ENCODE results near the gene DDX50. TPM values are rescaled to one million over a fixed set of nuclear protein-coding genes. Genes with fewer than 3 reads are reported as not detected.
A peak's percentile ranks its signal among the peaks of the same experiment; 100 is the strongest.

Gene DDX50
- total RNA-seq, 1 experiment from 2014 or later, result 37.1 TPM

DNA sequence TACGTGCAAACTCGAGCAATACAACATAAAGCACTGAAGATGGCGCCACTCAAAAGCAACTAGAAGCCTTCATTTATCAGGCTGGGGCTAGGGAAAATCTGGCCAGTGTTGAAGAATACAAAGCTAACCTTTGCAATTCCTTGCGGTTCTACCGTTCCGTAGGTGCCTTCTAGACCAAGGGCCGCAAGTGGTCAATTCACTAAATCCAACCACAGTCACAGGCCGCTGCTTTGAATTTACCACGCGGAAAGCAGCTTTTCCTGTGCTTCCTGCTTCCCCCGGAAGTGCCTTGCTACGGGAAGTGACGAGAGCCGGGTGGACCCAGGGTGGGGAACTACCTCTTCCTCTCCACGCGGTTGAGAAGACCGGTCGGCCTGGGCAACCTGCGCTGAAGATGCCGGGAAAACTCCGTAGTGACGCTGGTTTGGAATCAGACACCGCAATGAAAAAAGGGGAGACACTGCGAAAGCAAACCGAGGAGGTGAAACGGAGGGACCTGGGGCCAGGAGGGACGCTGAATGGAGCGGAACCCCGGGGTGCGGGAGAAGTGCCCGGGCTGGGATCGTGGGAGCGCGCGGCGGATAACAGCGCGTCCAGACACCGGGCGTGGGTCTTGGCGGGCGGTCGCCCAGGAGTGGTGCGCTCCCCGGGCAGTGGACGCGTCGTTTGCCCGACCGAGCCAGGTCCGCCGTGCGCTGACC lies 54.9 kb downstream of the DDX50 start, which contains the start of gene DDX21 (continued):
- TF ChIP-seq, protein P1, sequence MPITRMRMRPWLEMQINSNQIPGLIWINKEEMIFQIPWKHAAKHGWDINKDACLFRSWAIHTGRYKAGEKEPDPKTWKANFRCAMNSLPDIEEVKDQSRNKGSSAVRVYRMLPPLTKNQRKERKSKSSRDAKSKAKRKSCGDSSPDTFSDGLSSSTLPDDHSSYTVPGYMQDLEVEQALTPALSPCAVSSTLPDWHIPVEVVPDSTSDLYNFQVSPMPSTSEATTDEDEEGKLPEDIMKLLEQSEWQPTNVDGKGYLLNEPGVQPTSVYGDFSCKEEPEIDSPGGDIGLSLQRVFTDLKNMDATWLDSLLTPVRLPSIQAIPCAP (CRISPR knock-in tag; IDR thresholded peaks at IDR 0.05), result 0 out of 2 replicates have a peak, but pooled peaks have one; percentile 51
- TF ChIP-seq MYBL2 (CRISPR knock-in tag; IDR thresholded peaks at IDR 0.05) (peak; percentile 73; the same call in 1 of the 2 replicates), JAZF1 (CRISPR knock-in tag; IDR thresholded peaks at IDR 0.05) (no peak), CREM (CRISPR knock-in tag; IDR thresholded peaks at IDR 0.05) (peak; percentile 90), OVOL2 (CRISPR knock-in tag; IDR thresholded peaks at IDR 0.05; ENCODE audit: borderline replicate concordance) (no peak), SMAD3 (CRISPR knock-in tag; IDR thresholded peaks at IDR 0.05; ENCODE audit: borderline replicate concordance) (0 out of 2 replicates have a peak, but pooled peaks have one; percentile 61), TEAD1 (CRISPR knock-in tag; IDR thresholded peaks at IDR 0.05) (0 out of 2 replicates have a peak, but pooled peaks have one; percentile 65), NFYB (CRISPR knock-in tag; conservative IDR thresholded peaks at IDR 0.05; ENCODE audit: low read depth) (no peak), ZNF423 (CRISPR knock-in tag; IDR thresholded peaks at IDR 0.05) (no peak), ZNF138 (CRISPR knock-in tag; conservative IDR thresholded peaks at IDR 0.05) (no peak), HMGA2 (CRISPR knock-in tag; IDR thresholded peaks at IDR 0.05) (no peak), ELF4 (CRISPR knock-in tag; IDR thresholded peaks at IDR 0.05; ENCODE audit: low read depth) (no peak), FOXP1 (CRISPR knock-in tag; IDR thresholded peaks at IDR 0.05; ENCODE audit: borderline replicate concordance) (peak; percentile 24; the same call in 1 of the 2 replicates), CBFB (CRISPR knock-in tag; IDR thresholded peaks at IDR 0.05; ENCODE audit: low read depth) (no peak), ATF1 (CRISPR knock-in tag; IDR thresholded peaks at IDR 0.05) (no peak), NFE2L1 (CRISPR knock-in tag; IDR thresholded peaks at IDR 0.05) (peak; percentile 55; the same call in 1 of the 2 replicates), TEAD4 (CRISPR knock-in tag; IDR thresholded peaks at IDR 0.05) (no peak), ZNF232 (CRISPR knock-in tag; IDR thresholded peaks at IDR 0.05) (peak; percentile 71; the same call in 1 of the 2 replicates)
- TF ChIP-seq, protein P2, sequence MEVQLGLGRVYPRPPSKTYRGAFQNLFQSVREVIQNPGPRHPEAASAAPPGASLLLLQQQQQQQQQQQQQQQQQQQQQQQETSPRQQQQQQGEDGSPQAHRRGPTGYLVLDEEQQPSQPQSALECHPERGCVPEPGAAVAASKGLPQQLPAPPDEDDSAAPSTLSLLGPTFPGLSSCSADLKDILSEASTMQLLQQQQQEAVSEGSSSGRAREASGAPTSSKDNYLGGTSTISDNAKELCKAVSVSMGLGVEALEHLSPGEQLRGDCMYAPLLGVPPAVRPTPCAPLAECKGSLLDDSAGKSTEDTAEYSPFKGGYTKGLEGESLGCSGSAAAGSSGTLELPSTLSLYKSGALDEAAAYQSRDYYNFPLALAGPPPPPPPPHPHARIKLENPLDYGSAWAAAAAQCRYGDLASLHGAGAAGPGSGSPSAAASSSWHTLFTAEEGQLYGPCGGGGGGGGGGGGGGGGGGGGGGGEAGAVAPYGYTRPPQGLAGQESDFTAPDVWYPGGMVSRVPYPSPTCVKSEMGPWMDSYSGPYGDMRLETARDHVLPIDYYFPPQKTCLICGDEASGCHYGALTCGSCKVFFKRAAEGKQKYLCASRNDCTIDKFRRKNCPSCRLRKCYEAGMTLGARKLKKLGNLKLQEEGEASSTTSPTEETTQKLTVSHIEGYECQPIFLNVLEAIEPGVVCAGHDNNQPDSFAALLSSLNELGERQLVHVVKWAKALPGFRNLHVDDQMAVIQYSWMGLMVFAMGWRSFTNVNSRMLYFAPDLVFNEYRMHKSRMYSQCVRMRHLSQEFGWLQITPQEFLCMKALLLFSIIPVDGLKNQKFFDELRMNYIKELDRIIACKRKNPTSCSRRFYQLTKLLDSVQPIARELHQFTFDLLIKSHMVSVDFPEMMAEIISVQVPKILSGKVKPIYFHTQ (CRISPR knock-in tag; IDR thresholded peaks at IDR 0.05), result no peak
- TF ChIP-seq, protein P3, sequence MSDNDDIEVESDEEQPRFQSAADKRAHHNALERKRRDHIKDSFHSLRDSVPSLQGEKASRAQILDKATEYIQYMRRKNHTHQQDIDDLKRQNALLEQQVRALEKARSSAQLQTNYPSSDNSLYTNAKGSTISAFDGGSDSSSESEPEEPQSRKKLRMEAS (CRISPR knock-in tag; IDR thresholded peaks at IDR 0.05), result peak; percentile 94
- TF ChIP-seq, protein P4, sequence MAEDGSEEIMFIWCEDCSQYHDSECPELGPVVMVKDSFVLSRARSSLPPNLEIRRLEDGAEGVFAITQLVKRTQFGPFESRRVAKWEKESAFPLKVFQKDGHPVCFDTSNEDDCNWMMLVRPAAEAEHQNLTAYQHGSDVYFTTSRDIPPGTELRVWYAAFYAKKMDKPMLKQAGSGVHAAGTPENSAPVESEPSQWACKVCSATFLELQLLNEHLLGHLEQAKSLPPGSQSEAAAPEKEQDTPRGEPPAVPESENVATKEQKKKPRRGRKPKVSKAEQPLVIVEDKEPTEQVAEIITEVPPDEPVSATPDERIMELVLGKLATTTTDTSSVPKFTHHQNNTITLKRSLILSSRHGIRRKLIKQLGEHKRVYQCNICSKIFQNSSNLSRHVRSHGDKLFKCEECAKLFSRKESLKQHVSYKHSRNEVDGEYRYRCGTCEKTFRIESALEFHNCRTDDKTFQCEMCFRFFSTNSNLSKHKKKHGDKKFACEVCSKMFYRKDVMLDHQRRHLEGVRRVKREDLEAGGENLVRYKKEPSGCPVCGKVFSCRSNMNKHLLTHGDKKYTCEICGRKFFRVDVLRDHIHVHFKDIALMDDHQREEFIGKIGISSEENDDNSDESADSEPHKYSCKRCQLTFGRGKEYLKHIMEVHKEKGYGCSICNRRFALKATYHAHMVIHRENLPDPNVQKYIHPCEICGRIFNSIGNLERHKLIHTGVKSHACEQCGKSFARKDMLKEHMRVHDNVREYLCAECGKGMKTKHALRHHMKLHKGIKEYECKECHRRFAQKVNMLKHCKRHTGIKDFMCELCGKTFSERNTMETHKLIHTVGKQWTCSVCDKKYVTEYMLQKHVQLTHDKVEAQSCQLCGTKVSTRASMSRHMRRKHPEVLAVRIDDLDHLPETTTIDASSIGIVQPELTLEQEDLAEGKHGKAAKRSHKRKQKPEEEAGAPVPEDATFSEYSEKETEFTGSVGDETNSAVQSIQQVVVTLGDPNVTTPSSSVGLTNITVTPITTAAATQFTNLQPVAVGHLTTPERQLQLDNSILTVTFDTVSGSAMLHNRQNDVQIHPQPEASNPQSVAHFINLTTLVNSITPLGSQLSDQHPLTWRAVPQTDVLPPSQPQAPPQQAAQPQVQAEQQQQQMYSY (CRISPR knock-in tag; IDR thresholded peaks at IDR 0.05), result 0 out of 2 replicates have a peak, but pooled peaks have one; percentile 17
- TF ChIP-seq, protein P5, sequence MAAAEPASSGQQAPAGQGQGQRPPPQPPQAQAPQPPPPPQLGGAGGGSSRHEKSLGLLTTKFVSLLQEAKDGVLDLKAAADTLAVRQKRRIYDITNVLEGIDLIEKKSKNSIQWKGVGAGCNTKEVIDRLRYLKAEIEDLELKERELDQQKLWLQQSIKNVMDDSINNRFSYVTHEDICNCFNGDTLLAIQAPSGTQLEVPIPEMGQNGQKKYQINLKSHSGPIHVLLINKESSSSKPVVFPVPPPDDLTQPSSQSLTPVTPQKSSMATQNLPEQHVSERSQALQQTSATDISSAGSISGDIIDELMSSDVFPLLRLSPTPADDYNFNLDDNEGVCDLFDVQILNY (CRISPR knock-in tag; IDR thresholded peaks at IDR 0.05), result no peak
- TF ChIP-seq, protein P6, sequence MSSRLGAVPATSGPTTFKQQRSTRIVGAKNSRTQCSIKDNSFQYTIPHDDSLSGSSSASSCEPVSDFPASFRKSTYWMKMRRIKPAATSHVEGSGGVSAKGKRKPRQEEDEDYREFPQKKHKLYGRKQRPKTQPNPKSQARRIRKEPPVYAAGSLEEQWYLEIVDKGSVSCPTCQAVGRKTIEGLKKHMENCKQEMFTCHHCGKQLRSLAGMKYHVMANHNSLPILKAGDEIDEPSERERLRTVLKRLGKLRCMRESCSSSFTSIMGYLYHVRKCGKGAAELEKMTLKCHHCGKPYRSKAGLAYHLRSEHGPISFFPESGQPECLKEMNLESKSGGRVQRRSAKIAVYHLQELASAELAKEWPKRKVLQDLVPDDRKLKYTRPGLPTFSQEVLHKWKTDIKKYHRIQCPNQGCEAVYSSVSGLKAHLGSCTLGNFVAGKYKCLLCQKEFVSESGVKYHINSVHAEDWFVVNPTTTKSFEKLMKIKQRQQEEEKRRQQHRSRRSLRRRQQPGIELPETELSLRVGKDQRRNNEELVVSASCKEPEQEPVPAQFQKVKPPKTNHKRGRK (CRISPR knock-in tag; IDR thresholded peaks at IDR 0.05; ENCODE audit: borderline replicate concordance), result no peak
- TF ChIP-seq, protein P7, sequence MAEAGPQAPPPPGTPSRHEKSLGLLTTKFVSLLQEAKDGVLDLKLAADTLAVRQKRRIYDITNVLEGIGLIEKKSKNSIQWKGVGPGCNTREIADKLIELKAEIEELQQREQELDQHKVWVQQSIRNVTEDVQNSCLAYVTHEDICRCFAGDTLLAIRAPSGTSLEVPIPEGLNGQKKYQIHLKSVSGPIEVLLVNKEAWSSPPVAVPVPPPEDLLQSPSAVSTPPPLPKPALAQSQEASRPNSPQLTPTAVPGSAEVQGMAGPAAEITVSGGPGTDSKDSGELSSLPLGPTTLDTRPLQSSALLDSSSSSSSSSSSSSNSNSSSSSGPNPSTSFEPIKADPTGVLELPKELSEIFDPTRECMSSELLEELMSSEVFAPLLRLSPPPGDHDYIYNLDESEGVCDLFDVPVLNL (CRISPR knock-in tag; IDR thresholded peaks at IDR 0.05; ENCODE audit: borderline replicate concordance, low read depth), result 0 out of 2 replicates have a peak, but pooled peaks have one; percentile 49

Data from WTC11 (cell line).